ENCODE results near the gene CELF4. TPM values are rescaled to one million over a fixed set of nuclear protein-coding genes. Genes with fewer than 3 reads are reported as not detected.

Gene CELF4
- total and polyA plus RNA-seq, 10 donors: 0.46 to 3.5 (median 0.78) TPM

GRCh38 chr18:37389684-37390368, 175.8 kb downstream of the CELF4 start:
- whole genome bisulfite sequencing, 5 donors: 89 to 92% (median 90%) methylated on average over 18 to 19 of the region's 19 CpGs
- no peak for DNase-seq
- no peak overlapping the region for H3K4me3 ChIP-seq
- TF ChIP-seq CTCF (IDR thresholded peaks at IDR 0.05 in 8 of 11, conservative IDR thresholded peaks at IDR 0.05 in 3 of 11): no peak
- TF ChIP-seq POLR2A (IDR thresholded peaks at IDR 0.05): no peak
- TF ChIP-seq POLR2AphosphoS5 (IDR thresholded peaks at IDR 0.05): no peak
- H3K4me1 ChIP-seq: peaks cover 2 to 16% (median 11%) of the 10 kb centered on the region in 6 donors
- no peaks in the 10 kb centered on the region for H3K36me3 ChIP-seq
- no peak overlapping the region for H3K27ac ChIP-seq
- intact Hi-C loops (cut with DNase I; ENCODE audit: low total_unique reads): loop anchor here (5.0 kb wide), 1 partner anchor 147 kb away; no protein-coding TSS in a partner anchor
- peaks cover 0 to 15% (median 2%) of the 10 kb centered on the region in 8 donors for H3K9me3 ChIP-seq
- H3K27me3 ChIP-seq (replicated peaks in 1 of 7): peaks cover 0 to 48% (median 12%) of the 10 kb centered on the region in 7 donors

- Histone ChIP-seq H3K4me1 (peaks cover 2 to 9% (median 7%) of the 10 kb centered on the region in 6 donors), H3K27me3 (replicated peaks in 1 of 7) (peaks cover 0 to 48% (median 6%) of the 10 kb centered on the region in 7 donors), H3K9me3 (peaks cover 0 to 15% (median 2%) of the 10 kb centered on the region in 8 donors), H3K36me3 (no peaks in the 10 kb centered on the region), H3K27ac (no peak overlapping the region), H3K4me3 (no peak overlapping the region)
- DNase-seq: no peak
- intact Hi-C loops (cut with DNase I; ENCODE audit: low total_unique reads): loop anchor here (5.0 kb wide), 1 partner anchor 148 kb away; no protein-coding TSS in a partner anchor
- 54 to 88% (median 71%) methylated on average over 4 to 5 of the region's 5 CpGs for WGBS, 5 donors
- TF ChIP-seq POLR2A (IDR thresholded peaks at IDR 0.05) (no peak), POLR2AphosphoS5 (IDR thresholded peaks at IDR 0.05) (no peak), CTCF (IDR thresholded peaks at IDR 0.05 in 8 of 11, conservative IDR thresholded peaks at IDR 0.05 in 3 of 11) (no peak)
These were observed 176.6 kb downstream of the CELF4 start for GRCh38 chr18:37389041-37389440.

- 60 to 81% (median 64%) methylated on average over 5 of the region's 5 CpGs for WGBS, 5 donors
- no peak for DNase-seq
- no peaks in the 10 kb centered on the region for H3K36me3 ChIP-seq
- H3K4me3 ChIP-seq: no peak overlapping the region
- peaks cover 0 to 15% (median 2%) of the 10 kb centered on the region in 8 donors for H3K9me3 ChIP-seq
- intact Hi-C loops (cut with DNase I; ENCODE audit: low total_unique reads): loop anchor here (5.0 kb wide), 1 partner anchor 149 kb away; no protein-coding TSS in a partner anchor
- peaks cover 0 to 2% (median 1%) of the 10 kb centered on the region in 6 donors for H3K4me1 ChIP-seq
- TF ChIP-seq POLR2A (IDR thresholded peaks at IDR 0.05): no peak
- no peak for TF ChIP-seq POLR2AphosphoS5 (IDR thresholded peaks at IDR 0.05)
- TF ChIP-seq CTCF (IDR thresholded peaks at IDR 0.05 in 8 of 11, conservative IDR thresholded peaks at IDR 0.05 in 3 of 11): no peak
- peaks cover 0 to 46% (median under 1%) of the 10 kb centered on the region in 7 donors for H3K27me3 ChIP-seq (replicated peaks in 1 of 7)
- H3K27ac ChIP-seq: no peak overlapping the region
These were observed 177.2 kb downstream of the CELF4 start for GRCh38 chr18:37388413-37388812.

Measured in spleen (tissue), 11 donors.